Activated CD4-positive, CD25-positive, alpha-beta regulatory T cell (primary cell): Measurements from ENCODE around the gene ZBP1.

Experiments
- DNase-seq, 4 experiments: peaks; one replicate each; lab custom pipeline; 2025; lab: John Stamatoyannopoulos, UW

Gene ZBP1

DNA sequence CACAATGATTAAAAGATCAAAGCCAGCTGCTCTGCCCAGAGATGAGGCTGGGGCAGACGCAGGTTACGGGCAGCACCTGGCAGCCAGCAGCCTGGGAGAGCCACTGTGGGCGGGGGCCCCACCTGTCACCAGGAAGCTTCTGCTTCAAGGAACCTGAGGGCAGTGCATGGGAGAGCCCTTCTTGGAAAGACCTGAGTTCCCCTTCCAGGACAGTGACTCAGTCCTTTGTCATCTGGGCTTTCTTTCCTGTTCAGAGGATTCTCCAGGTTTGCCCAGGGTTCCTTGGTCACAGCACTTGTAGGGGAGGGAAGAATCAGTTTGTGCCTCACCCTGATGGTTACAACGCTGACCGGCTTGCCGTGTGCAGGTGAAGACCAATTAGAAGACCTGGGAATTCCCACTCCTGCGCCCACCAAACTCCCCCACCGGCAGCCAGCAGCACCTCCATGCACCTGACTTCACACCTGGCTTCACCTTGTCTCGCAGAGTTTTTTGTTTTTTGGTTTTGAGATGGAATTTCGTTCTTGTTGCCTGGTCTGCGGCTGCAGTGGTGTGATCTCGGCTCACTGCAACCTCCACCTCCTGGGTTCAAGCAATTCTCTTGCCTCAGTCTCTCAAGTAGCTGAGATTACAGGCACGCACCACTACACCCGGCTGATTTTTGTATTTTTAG lies 2.0 kb downstream of the ZBP1 start:
- no peak for DNase-seq

- DNase-seq = no peak
Measured at GRCh38 chr20:57617079-57617795, 3.0 kb downstream of the ZBP1 start.

DNA sequence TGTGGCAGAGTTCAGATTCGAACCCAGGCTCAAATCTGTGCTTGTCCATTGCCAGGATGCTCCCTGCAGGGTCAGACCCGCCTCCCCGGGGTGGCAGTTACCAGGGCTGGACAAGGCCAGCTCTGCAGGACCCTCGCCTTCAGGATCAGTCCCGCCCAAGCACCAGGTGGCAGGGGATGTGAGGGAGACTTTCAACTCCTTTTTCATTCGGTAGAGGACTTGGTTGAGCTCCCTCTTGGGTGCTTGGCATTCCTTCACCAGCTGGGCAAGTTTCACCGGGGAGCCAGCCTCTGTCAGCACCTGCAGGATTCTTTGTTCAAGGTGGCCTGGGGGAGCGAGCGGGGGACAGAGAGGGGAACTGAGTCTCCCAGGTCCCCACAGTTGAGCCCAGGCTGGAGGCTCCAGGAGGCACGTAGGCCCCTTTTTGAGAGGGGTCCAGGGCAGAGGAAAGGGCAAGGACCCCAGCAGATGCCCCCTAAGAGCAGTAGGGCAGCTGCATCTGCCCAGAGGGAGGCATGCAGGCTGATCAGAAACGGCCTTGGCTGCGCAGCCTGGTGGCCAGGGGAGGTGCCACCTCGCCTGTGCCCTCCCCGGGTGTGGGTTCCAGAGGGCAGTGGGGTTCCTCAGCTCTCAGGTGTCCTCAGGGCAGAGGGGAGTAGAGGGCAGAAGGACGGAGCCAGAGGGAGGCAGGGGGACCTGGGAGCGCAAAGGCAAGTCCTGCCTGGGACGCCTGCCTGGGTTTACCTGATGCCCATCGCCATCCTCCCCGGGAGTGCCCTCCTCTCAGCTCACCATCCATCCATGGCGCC lies 3.9 kb downstream of the ZBP1 start:
- no peak for DNase-seq

DNA sequence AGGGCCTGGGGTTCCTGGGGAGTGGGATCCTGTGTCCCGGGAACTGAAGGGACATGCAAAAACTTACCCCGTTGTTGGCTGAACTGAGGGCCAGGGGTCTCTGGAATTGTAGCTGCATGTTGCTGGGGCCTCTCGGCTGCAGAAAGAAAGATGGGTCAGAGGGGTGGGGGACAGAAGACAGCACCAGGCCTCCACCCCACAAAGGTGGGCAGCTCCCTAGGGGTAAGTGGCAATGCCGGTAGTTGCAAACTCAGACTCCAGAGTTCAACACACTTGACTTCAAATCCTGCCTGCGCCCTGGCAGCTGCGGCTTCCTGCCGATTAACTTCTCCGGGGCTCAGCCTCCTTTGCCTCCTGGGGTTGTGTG lies 4.8 kb downstream of the ZBP1 start:
- no peak for DNase-seq

GRCh38 chr20:57614490-57615444 lies 5.5 kb downstream of the ZBP1 start:
- no peak for DNase-seq

GRCh38 chr20:57613481-57613921 lies 6.7 kb downstream of the ZBP1 start:
- DNase-seq = no peak

- no peak for DNase-seq
Measured at GRCh38 chr20:57612916-57613315, 7.3 kb downstream of the ZBP1 start.

- no peak for DNase-seq
Measured at GRCh38 chr20:57612436-57612835, 7.8 kb downstream of the ZBP1 start.

GRCh38 chr20:57611586-57612311 lies 8.5 kb downstream of the ZBP1 start:
- DNase-seq = no peak

GRCh38 chr20:57610261-57610952 lies 9.8 kb downstream of the ZBP1 start:
- no peak for DNase-seq

- no peak for DNase-seq
Measured at GRCh38 chr20:57609842-57610167, 10.4 kb downstream of the ZBP1 start.

DNA sequence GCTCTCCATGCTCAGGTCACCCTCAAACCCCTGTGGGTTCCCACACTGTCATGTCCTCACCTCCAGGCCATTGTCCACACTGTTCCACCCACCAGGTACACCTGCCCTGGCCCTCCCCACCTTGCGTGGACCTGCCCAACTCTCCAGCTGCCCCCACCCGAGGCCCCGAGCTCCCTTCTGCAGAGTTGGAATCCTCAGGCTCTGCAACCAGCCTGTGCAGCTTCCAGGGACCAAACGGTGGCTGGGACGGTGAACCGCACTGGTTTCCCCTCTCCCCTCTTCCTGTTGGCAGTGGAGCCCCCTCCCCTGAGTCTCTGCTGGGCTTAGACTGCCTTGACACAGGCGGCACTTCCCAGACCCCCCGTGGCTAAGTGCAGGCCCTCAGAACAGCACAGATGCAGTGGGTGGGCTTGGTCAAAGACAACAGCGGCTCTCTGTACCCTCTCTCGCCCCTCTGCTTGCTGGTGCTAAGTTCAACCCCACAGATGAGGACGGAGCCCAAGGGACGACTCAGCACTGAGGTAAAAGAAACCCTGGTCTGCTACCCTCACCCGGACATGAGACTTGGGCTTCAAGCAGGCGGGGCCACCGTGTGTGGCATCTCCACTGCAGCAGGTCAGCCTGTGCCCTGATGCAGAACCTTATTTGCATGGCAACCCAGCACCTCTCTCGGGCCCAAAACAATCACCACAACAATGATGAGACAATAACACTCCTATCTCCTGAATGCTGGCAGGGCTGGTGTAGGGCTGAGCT lies 11.0 kb downstream of the ZBP1 start:
- no peak for DNase-seq

GRCh38 chr20:57608516-57608915 lies 11.7 kb downstream of the ZBP1 start:
- no peak for DNase-seq

DNA sequence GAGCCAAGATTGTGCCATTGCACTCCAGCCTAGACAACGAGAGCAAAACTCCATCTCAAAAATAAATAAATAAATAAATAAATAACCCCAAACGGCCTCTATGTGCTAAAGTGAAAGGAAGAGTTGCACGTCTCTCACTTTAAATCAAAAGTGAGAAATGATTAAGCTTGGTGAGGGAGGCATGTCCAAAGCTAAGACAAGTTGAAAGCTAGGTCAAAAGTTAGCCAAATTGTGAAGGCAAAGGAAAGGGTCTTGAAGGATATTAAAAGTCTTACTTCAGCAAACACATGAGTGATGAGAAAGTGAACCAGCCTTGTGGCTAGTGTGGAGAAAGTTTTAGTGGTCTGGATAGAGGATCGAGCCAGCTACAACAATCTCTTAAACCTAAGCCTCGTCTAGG lies 14.3 kb downstream of the ZBP1 start:
- no peak for DNase-seq

- DNase-seq = no peak
Measured at GRCh38 chr20:57605045-57605444, 15.2 kb downstream of the ZBP1 start.

DNA sequence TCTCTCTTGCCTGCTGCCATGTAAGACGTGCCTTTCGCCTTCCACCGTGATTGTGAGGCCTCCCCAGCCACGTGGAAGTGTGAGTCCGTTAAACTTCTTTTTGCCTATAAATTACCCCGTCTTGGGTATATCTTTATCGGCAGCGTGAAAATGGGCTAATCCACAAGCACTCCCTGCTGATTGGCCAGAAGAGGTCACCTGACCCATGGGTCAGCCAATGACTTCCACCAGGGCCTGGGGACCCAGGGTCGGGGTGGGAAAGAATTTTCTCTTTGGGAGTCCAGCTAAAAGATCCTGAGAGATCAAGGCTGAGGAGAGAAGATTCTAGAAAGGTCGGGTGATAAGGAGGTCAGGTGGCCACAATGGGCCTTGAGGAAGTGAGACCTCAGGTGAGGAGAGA lies 17.1 kb downstream of the ZBP1 start:
- no peak for DNase-seq

- DNase-seq = no peak
Measured at GRCh38 chr20:57601737-57602136, 18.5 kb downstream of the ZBP1 start.

- no peak for DNase-seq
Measured at GRCh38 chr20:57601211-57601570, 19.0 kb downstream of the ZBP1 start.

DNA sequence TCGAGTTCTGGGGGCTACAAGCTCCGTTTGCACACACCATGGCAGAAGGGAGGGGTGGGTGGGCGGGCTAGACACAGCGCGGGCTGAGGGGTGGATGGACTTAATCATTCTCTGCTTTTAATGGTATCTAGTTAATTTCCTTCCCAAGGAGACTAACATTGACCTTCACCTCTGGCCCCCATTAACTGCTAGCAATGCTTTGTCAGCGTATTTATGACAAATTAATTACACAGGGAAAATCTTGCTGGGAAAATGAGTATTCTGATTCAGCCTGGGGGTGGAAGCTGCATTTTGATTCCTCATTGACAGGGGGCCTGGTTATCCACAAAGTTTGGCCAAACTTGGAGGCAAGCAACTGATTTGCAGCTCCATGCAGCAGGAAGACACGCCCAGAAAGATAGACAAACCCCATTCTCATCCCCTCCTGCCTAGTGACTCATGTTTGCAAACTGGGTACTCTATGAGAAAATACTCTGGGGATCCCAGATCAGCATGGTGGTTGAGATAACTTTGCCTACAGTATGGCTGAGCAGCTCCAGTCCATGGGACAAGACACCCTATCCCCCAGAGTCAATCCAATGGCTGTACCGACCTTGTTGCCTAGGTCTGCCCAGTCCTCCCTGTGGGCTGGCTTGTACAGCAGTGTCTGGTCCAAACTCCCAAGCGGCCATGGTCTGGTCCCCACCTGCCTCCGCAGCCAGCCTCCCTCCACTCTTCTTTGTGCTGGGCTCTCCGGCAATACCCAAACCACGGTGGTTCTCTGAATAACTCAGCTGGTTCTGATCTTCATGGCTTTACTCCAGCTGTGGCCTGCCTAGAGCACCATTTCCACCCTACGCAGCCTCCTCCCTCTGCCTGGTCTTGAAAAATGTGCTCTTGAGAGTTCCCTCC lies 19.7 kb downstream of the ZBP1 start:
- no peak for DNase-seq
